ENCODE data around the gene VWA2.

GRCh38 chr10:114337510-114338462 is 98.7 kb downstream of the VWA2 start:
- TF ChIP-seq CTCF (IDR thresholded peaks at IDR 0.05), result no peak
- no peak for TF ChIP-seq POLR2A (IDR thresholded peaks at IDR 0.05)

All from prostate gland (tissue), 2 donors.